ENCODE results near the gene HIGD1C.
A peak's percentile ranks its signal among the peaks of the same experiment; 100 is the strongest.

GRCh38 chr12:50986966-50987737 lies 34.8 kb downstream of the HIGD1C start:
- peak; percentile 62; the same call in 1 of the 2 replicates for TF ChIP-seq CTCF (conservative IDR thresholded peaks at IDR 0.05)
- TF ChIP-seq EZH2 (IDR thresholded peaks at IDR 0.05; ENCODE audit: low read depth), result no peak
